ENCODE measurements around the gene SNX32.

The SNX32 gene

GRCh38 chr11:65833297-65834030, at the start of gene SNX32:
TSS of gene SNX32 (plus strand) at chr11:65833963. CDS start at chr11:65834066, 103 bp downstream.
- H3K27me3 ChIP-seq (ENCODE audit: low read depth, low read length): no peaks in the 10 kb centered on the region
- no peaks in the 10 kb centered on the region for H3K36me3 ChIP-seq (ENCODE audit: control insufficient read depth in 1 of 2, insufficient read depth in 2 of 2, low read length in 2 of 2)
- peak within 1 kb of the TSS; percentile 76 to 77 for H3K4me3 ChIP-seq (ENCODE audit: low read depth in 1 of 2, low read length in 2 of 2)
- H3K9me3 ChIP-seq (ENCODE audit: control insufficient read depth in 1 of 2, low read length in 2 of 2): no peaks in the 10 kb centered on the region
- no peak within 1 kb of the TSS for H3K27ac ChIP-seq (ENCODE audit: low read length)
- peaks cover 9 to 10% of the 10 kb centered on the region in 2 donors for H3K4me1 ChIP-seq (ENCODE audit: control insufficient read depth in 1 of 2, insufficient read depth in 2 of 2, low read length in 2 of 2)

DNA sequence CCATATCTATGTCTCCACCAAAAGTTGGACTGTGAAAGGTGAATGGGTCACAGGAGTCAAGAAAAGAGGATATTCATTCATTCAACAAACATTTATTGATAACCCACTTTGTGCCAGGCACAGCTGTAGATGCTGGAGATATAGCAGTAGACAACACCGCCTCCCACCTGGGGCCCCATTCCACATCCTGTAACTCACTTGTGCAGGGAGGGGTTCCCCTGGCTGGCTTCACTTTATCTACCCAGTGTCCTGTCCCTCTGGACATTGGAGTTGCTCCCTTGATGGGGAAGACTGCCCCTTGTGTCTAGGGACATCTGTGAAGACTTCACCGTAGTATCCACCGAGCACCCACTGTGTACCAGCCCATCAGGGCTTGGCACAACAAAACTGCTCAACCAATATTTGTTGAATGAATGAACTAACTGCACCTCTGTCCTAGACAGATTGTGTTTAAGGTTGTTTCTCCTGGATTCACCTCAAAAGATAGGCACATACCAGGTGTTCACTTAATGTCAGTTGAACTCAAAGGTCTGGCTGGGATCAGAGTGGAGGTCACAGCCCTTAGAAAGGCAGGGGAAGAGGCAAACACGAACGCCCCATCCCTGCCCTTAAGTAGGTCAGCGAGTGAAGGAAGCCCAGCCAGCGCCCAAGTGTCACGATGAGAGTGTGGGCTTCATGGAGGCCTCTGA, 48.3 kb upstream of the SNX32 start:
- no peaks in the 10 kb centered on the region for H3K9me3 ChIP-seq (ENCODE audit: control insufficient read depth in 1 of 2, low read length in 2 of 2)
- peaks cover 0 to 22% of the 10 kb centered on the region in 2 donors for H3K4me1 ChIP-seq (ENCODE audit: control insufficient read depth in 1 of 2, insufficient read depth in 2 of 2, low read length in 2 of 2)
- H3K27me3 ChIP-seq (ENCODE audit: low read depth, low read length): peaks cover 28% of the 10 kb centered on the region
- no peak overlapping the region for H3K27ac ChIP-seq (ENCODE audit: low read length)
- no peaks in the 10 kb centered on the region for H3K36me3 ChIP-seq (ENCODE audit: control insufficient read depth in 1 of 2, insufficient read depth in 2 of 2, low read length in 2 of 2)
- no peak overlapping the region for H3K4me3 ChIP-seq (ENCODE audit: low read depth in 1 of 2, low read length in 2 of 2)

- Histone ChIP-seq H3K4me3 (ENCODE audit: low read depth in 1 of 2, low read length in 2 of 2) (peak overlapping the region in 1 of 2 donors; percentile 41), H3K9me3 (ENCODE audit: control insufficient read depth in 1 of 2, low read length in 2 of 2) (no peaks in the 10 kb centered on the region), H3K4me1 (ENCODE audit: control insufficient read depth in 1 of 2, insufficient read depth in 2 of 2, low read length in 2 of 2) (peaks cover 0 to 22% of the 10 kb centered on the region in 2 donors), H3K27me3 (ENCODE audit: low read depth, low read length) (peaks cover 28% of the 10 kb centered on the region), H3K36me3 (ENCODE audit: control insufficient read depth in 1 of 2, insufficient read depth in 2 of 2, low read length in 2 of 2) (no peaks in the 10 kb centered on the region), H3K27ac (ENCODE audit: low read length) (no peak overlapping the region)
Observed at GRCh38 chr11:65786008-65786785, 47.6 kb upstream of the SNX32 start.

- H3K36me3 ChIP-seq (ENCODE audit: control insufficient read depth in 1 of 2, insufficient read depth in 2 of 2, low read length in 2 of 2): no peaks in the 10 kb centered on the region
- peaks cover 0 to 20% of the 10 kb centered on the region in 2 donors for H3K4me1 ChIP-seq (ENCODE audit: control insufficient read depth in 1 of 2, insufficient read depth in 2 of 2, low read length in 2 of 2)
- no peaks in the 10 kb centered on the region for H3K9me3 ChIP-seq (ENCODE audit: control insufficient read depth in 1 of 2, low read length in 2 of 2)
- H3K4me3 ChIP-seq (ENCODE audit: low read depth in 1 of 2, low read length in 2 of 2): peak within 1 kb of the TSS; percentile 32 to 41
- peaks cover 28% of the 10 kb centered on the region for H3K27me3 ChIP-seq (ENCODE audit: low read depth, low read length)
- H3K27ac ChIP-seq (ENCODE audit: low read length): peak within 1 kb of the TSS; percentile 59
Observed at GRCh38 chr11:65786786-65787636, 46.8 kb upstream of the SNX32 start, which contains the start of gene OVOL1. TSS of gene OVOL1 (plus strand) at chr11:65787063. CDS start at chr11:65787374, 311 bp downstream.

GRCh38 chr11:65787649-65788622, 45.8 kb upstream of the SNX32 start:
- Histone ChIP-seq H3K27ac (ENCODE audit: low read length) (peak overlapping the region; percentile 59), H3K27me3 (ENCODE audit: low read depth, low read length) (peaks cover 28% of the 10 kb centered on the region)

DNA sequence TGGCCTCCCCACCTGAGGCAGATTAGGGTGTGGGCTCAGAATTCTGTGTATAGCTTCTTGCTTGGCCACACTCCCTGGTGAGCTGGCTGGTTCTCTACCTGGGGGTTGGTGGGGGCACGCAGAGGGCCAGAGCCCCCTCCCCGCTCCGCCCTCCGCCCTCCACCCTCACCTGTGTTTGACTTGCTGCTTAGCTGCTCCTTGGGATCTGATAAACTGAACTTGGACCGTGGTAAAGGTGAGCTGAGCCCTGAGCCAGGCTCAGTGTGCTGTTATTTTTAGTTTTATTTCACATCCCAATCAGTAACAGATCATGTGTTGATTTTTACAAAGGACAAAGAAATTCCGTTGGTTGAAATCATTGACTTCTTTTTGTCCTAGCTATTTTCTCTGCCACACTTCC, 44.9 kb upstream of the SNX32 start:
- Histone ChIP-seq H3K9me3 (ENCODE audit: control insufficient read depth in 1 of 2, low read length in 2 of 2) (no peaks in the 10 kb centered on the region), H3K27ac (ENCODE audit: low read length) (peak overlapping the region; percentile 59), H3K4me3 (ENCODE audit: low read depth in 1 of 2, low read length in 2 of 2) (peak overlapping the region in 1 of 2 donors; percentile 32), H3K4me1 (ENCODE audit: control insufficient read depth in 1 of 2, insufficient read depth in 2 of 2, low read length in 2 of 2) (peaks cover 0 to 20% of the 10 kb centered on the region in 2 donors), H3K36me3 (ENCODE audit: control insufficient read depth in 1 of 2, insufficient read depth in 2 of 2, low read length in 2 of 2) (no peaks in the 10 kb centered on the region), H3K27me3 (ENCODE audit: low read depth, low read length) (peaks cover 28% of the 10 kb centered on the region)

More at GRCh38 chr11:65787649-65788622, 45.8 kb upstream of the SNX32 start:
- H3K36me3 ChIP-seq (ENCODE audit: control insufficient read depth in 1 of 2, insufficient read depth in 2 of 2, low read length in 2 of 2): no peaks in the 10 kb centered on the region
- H3K4me1 ChIP-seq (ENCODE audit: control insufficient read depth in 1 of 2, insufficient read depth in 2 of 2, low read length in 2 of 2): peaks cover 0 to 20% of the 10 kb centered on the region in 2 donors
- no peaks in the 10 kb centered on the region for H3K9me3 ChIP-seq (ENCODE audit: control insufficient read depth in 1 of 2, low read length in 2 of 2)
- H3K4me3 ChIP-seq (ENCODE audit: low read depth in 1 of 2, low read length in 2 of 2): peak overlapping the region in 1 of 2 donors; percentile 32

GRCh38 chr11:65789230-65790103, 44.3 kb upstream of the SNX32 start:
- peak overlapping the region; percentile 59 for H3K27ac ChIP-seq (ENCODE audit: low read length)
- peaks cover 0 to 20% of the 10 kb centered on the region in 2 donors for H3K4me1 ChIP-seq (ENCODE audit: control insufficient read depth in 1 of 2, insufficient read depth in 2 of 2, low read length in 2 of 2)
- H3K9me3 ChIP-seq (ENCODE audit: control insufficient read depth in 1 of 2, low read length in 2 of 2): no peaks in the 10 kb centered on the region
- H3K27me3 ChIP-seq (ENCODE audit: low read depth, low read length): peaks cover 28% of the 10 kb centered on the region
- no peaks in the 10 kb centered on the region for H3K36me3 ChIP-seq (ENCODE audit: control insufficient read depth in 1 of 2, insufficient read depth in 2 of 2, low read length in 2 of 2)
- H3K4me3 ChIP-seq (ENCODE audit: low read depth in 1 of 2, low read length in 2 of 2): peak overlapping the region in 1 of 2 donors; percentile 32

GRCh38 chr11:65790104-65790901, 43.5 kb upstream of the SNX32 start:
- H3K27me3 ChIP-seq (ENCODE audit: low read depth, low read length): peaks cover 26% of the 10 kb centered on the region
- H3K4me1 ChIP-seq (ENCODE audit: control insufficient read depth in 1 of 2, insufficient read depth in 2 of 2, low read length in 2 of 2): peaks cover 0 to 20% of the 10 kb centered on the region in 2 donors
- no peaks in the 10 kb centered on the region for H3K9me3 ChIP-seq (ENCODE audit: control insufficient read depth in 1 of 2, low read length in 2 of 2)
- H3K27ac ChIP-seq (ENCODE audit: low read length): no peak overlapping the region
- no peak overlapping the region for H3K4me3 ChIP-seq (ENCODE audit: low read depth in 1 of 2, low read length in 2 of 2)
- H3K36me3 ChIP-seq (ENCODE audit: control insufficient read depth in 1 of 2, insufficient read depth in 2 of 2, low read length in 2 of 2): no peaks in the 10 kb centered on the region
